SKM-1 (cell line): ENCODE results near the gene AIG1.
"Not testable (repeated sequence)": the region's sequence is repeated elsewhere in the genome, so short reads cannot be mapped to it uniquely, and the experiment has no call there.

Source experiments
- DNase-seq: peaks from one replicate; lab custom pipeline; 2025; ENCODE audit not compliant: unreplicated experiment; lab: John Stamatoyannopoulos, UW

AIG1 gene

GRCh38 chr6:143125864-143126573 is 65.3 kb downstream of the AIG1 start:
- DNase-seq = no peak

- DNase-seq = no peak
These were observed 65.9 kb downstream of the AIG1 start for GRCh38 chr6:143126574-143126941.

GRCh38 chr6:143127941-143128680 is 67.4 kb downstream of the AIG1 start:
- no peak for DNase-seq

GRCh38 chr6:143128681-143129015 is 68.0 kb downstream of the AIG1 start:
- no peak for DNase-seq

GRCh38 chr6:143130928-143131327 is 70.2 kb downstream of the AIG1 start:
- no peak for DNase-seq

- DNase-seq = no peak
These were observed 74.6 kb downstream of the AIG1 start for GRCh38 chr6:143135325-143135724.

- no peak for DNase-seq
These were observed 75.3 kb downstream of the AIG1 start for GRCh38 chr6:143135797-143136561.

- DNase-seq = no peak
These were observed 76.0 kb downstream of the AIG1 start for GRCh38 chr6:143136647-143137046.

GRCh38 chr6:143139239-143139784 is 78.6 kb downstream of the AIG1 start:
- no peak for DNase-seq

- DNase-seq = not testable (repeated sequence)
These were observed 79.2 kb downstream of the AIG1 start for GRCh38 chr6:143139884-143140283.

- DNase-seq = no peak
These were observed 80.1 kb downstream of the AIG1 start for GRCh38 chr6:143140767-143141166.

- no peak for DNase-seq
These were observed 80.8 kb downstream of the AIG1 start for GRCh38 chr6:143141442-143141841.

GRCh38 chr6:143146186-143146851 is 85.6 kb downstream of the AIG1 start:
- DNase-seq = no peak

GRCh38 chr6:143149771-143150170 is 89.1 kb downstream of the AIG1 start:
- DNase-seq = no peak

- DNase-seq = no peak
These were observed 89.6 kb downstream of the AIG1 start for GRCh38 chr6:143150281-143150680.

GRCh38 chr6:143151381-143151780 is 90.7 kb downstream of the AIG1 start:
- no peak for DNase-seq

GRCh38 chr6:143155681-143156080 is 95.0 kb downstream of the AIG1 start:
- DNase-seq = no peak

- DNase-seq = no peak
These were observed 96.4 kb downstream of the AIG1 start for GRCh38 chr6:143157131-143157530.

- no peak for DNase-seq
These were observed 97.5 kb downstream of the AIG1 start for GRCh38 chr6:143158113-143158581.

- no peak for DNase-seq
These were observed 98.3 kb downstream of the AIG1 start for GRCh38 chr6:143159001-143159400.

GRCh38 chr6:143160015-143160414 is 99.3 kb downstream of the AIG1 start:
- DNase-seq = no peak
